GM12878 (cell line): ENCODE data around the gene PSME3IP1. TPM values are rescaled to one million over a fixed set of nuclear protein-coding genes. Genes with fewer than 3 reads are reported as not detected.

ENCODE experiments used
- ATAC-seq: fragments of 200-7000 bp; cut with Tn5 transposase; 3 replicates; pipeline ENCODE4 v1.9.1; 2020; ENCODE audit warnings: mild to moderate bottlenecking, moderate library complexity
- BruUV-seq: library from RNA; stranded (reverse); fragments of 400-500 nt; replicated peaks from 2 replicates; lab custom pipeline; 2021; lab: Mats Ljungman, UMichigan
- CTCF ChIA-PET: fragments of 300-600 bp; sonication (Branson Sonifier 250); formaldehyde crosslinking; extraction: SDS; loops from one replicate; lab custom pipeline; 2021; ENCODE audit warnings: inconsistent platforms; lab: Yijun Ruan, JAX
- POLR2A ChIA-PET: fragments of 350-600 bp; formaldehyde crosslinking; extraction: SDS; loops from one replicate; lab custom pipeline; 2021; ENCODE audit warnings: inconsistent platforms; lab: Charles Lee
- RAD21 ChIA-PET: fragments of 300-600 bp; sonication (Branson Sonifier 250); formaldehyde crosslinking; loops from one replicate; lab custom pipeline; 2023; ENCODE audit warnings: antibody characterized with exemption; ENCODE audit not compliant: unreplicated experiment; lab: Charles Lee
- SMC1A ChIA-PET: fragments of 300-600 bp; sonication (Branson Sonifier 250); formaldehyde crosslinking; loops from one replicate; lab custom pipeline; 2023; ENCODE audit not compliant: unreplicated experiment, uncharacterized antibody; lab: Charles Lee
- DNase-seq: peaks from one replicate; pipeline ENCODE4 v3.0.0-alpha.2; 2011; ENCODE audit warnings: low read depth, low spot score
- FAIRE-seq: peaks from 3 replicates; lab custom pipeline; 2011; peaks lifted over from hg19 to GRCh38; lab: Jason Lieb, UNC
- H2AFZ ChIP-seq: 2 replicates; pipeline ENCODE4 v1.6.0; 2011; ENCODE audit warnings: low read depth, low read length, control low read depth; ENCODE audit not compliant: control insufficient read depth
- H3K27ac ChIP-seq: 2 replicates; pipeline ENCODE4 v1.5.1; 2011; ENCODE audit warnings: control low read depth; ENCODE audit not compliant: control insufficient read depth, insufficient read depth
- H3K27me3 ChIP-seq, 2 experiments: replicated peaks in 1 of 2; 2 replicates each; pipeline versions ENCODE4 v1.6.0 to v1.6.1; 2011; ENCODE audit warnings: low read length in 1 of 2; ENCODE audit not compliant: control insufficient read depth in 2 of 2, insufficient read depth in 2 of 2
- H3K36me3 ChIP-seq, 2 experiments: 2 replicates each; pipeline ENCODE4 v1.5.1; 2011; ENCODE audit warnings: low read length in 1 of 2; ENCODE audit not compliant: control insufficient read depth in 2 of 2, insufficient read depth in 2 of 2
- H3K4me1 ChIP-seq: 2 replicates; pipeline ENCODE4 v1.6.1; 2011; ENCODE audit warnings: mild to moderate bottlenecking, low read length, moderate library complexity, mixed read lengths; ENCODE audit not compliant: control insufficient read depth, insufficient read depth
- H3K4me2 ChIP-seq: 2 replicates; pipeline ENCODE4 v1.6.0; 2011; ENCODE audit warnings: control low read depth; ENCODE audit not compliant: control insufficient read depth, insufficient read depth
- H3K4me3 ChIP-seq: fragments of 200-600 bp; sonication (generic); 2 replicates; pipeline ENCODE4 v1.5.1; 2016
- H3K79me2 ChIP-seq: 2 replicates; pipeline ENCODE4 v1.6.0; 2011; ENCODE audit warnings: low read length; ENCODE audit not compliant: control insufficient read depth, insufficient read depth
- H3K9ac ChIP-seq: 2 replicates; pipeline ENCODE4 v1.8.0; 2011; ENCODE audit warnings: low read length, control low read depth, mixed read lengths; ENCODE audit not compliant: control insufficient read depth, insufficient read depth
- H3K9me3 ChIP-seq: replicated peaks from 3 replicates; pipeline ENCODE4 v1.5.1; 2011; ENCODE audit warnings: mild to moderate bottlenecking, low read length; ENCODE audit not compliant: control insufficient read depth, insufficient read depth
- H4K20me1 ChIP-seq: 2 replicates; pipeline ENCODE4 v1.6.0; 2011; ENCODE audit not compliant: control insufficient read depth, insufficient read depth
- E2F8 ChIP-seq: fragments of 450-650 bp; IDR thresholded peaks from 2 replicates; pipeline ENCODE4 v1.6.1; 2018; ENCODE audit warnings: mild to moderate bottlenecking, low read depth, moderate library complexity; ENCODE audit not compliant: partially characterized antibody
- HDAC2 ChIP-seq: fragments of 200-600 bp; sonication (generic); IDR thresholded peaks from 2 replicates; pipeline ENCODE4 v1.6.1; 2017
- HSF1 ChIP-seq: fragments of 150-350 bp; IDR thresholded peaks from 2 replicates; pipeline ENCODE4 v1.6.1; 2014; ENCODE audit warnings: mild to moderate bottlenecking, low read depth, low read length
- IKZF1 ChIP-seq: fragments of 450-650 bp; conservative IDR thresholded peaks from 2 replicates; pipeline ENCODE4 v1.6.1; 2017; ENCODE audit warnings: antibody characterized with exemption, mild to moderate bottlenecking
- NFIC ChIP-seq: IDR thresholded peaks from 2 replicates; pipeline ENCODE4 v1.6.1; 2012; ENCODE audit warnings: low read depth, mild to moderate bottlenecking, inconsistent platforms, low read length, moderate library complexity
- NFYB ChIP-seq: IDR thresholded peaks from 2 replicates; pipeline ENCODE4 v1.6.1; 2011; ENCODE audit warnings: low read depth, mild to moderate bottlenecking, low read length, improper control_type of control experiment, moderate library complexity; ENCODE audit not compliant: insufficient read depth
- RFX5 ChIP-seq: IDR thresholded peaks from 2 replicates; pipeline ENCODE4 v1.6.1; 2011; ENCODE audit warnings: low read depth, low read length, improper control_type of control experiment
- RUNX3 ChIP-seq: IDR thresholded peaks from 2 replicates; pipeline ENCODE4 v1.6.1; 2012; ENCODE audit warnings: low read length, inconsistent platforms
- SMAD1 ChIP-seq: fragments of 450-650 bp; IDR thresholded peaks from 2 replicates; pipeline ENCODE4 v1.6.1; 2018; ENCODE audit warnings: mild to moderate bottlenecking, low read depth; ENCODE audit not compliant: partially characterized antibody
- SP1 ChIP-seq: IDR thresholded peaks from one replicate; pipeline ENCODE4 v1.6.1; 2011; ENCODE audit warnings: low read depth, low read length
- SREBF2 ChIP-seq: IDR thresholded peaks from 2 replicates; pipeline ENCODE4 v1.6.1; 2012; ENCODE audit warnings: mild to moderate bottlenecking, low read length
- ZBTB11 ChIP-seq: fragments of 450-650 bp; formaldehyde crosslinking; IDR thresholded peaks from 2 replicates; pipeline ENCODE4 v1.5.0; 2022; ENCODE audit warnings: mild to moderate bottlenecking, missing genetic modification characterization
- ZNF384 ChIP-seq: IDR thresholded peaks from 2 replicates; pipeline ENCODE4 v1.6.1; 2012; ENCODE audit warnings: low read depth, mild to moderate bottlenecking, low read length, improper control_type of control experiment, borderline replicate concordance
- in situ Hi-C: fragments of 300-500 bp; cut with MboI; formaldehyde crosslinking; loops from 9 replicates; pipeline ENCODE4 v1.14.3; 2018; ENCODE audit warnings: mixed read lengths
- intact Hi-C: fragments of 100-400 bp; cut with micrococcal nuclease; formaldehyde crosslinking; loops from one replicate; pipeline ENCODE4 v1.14.2; 2022; ENCODE audit not compliant: unreplicated experiment
- polyA plus RNA-seq, 11 experiments: library from polyadenylated mRNA; depleted of rRNA in 4 of 11; unstranded in 6 of 11; stranded (reverse) in 5 of 11; fragments of >200 nt; fragmentation: Nextera tagmentation in 4 of 11; fragmentation: Illumina TruSeq in 1 of 11; extraction: Ambion mirVana in 4 of 11; extraction: Trizol in 1 of 11; gene quantifications; 1 replicate in 1 of 11; 2 replicates in 10 of 11; pipeline versions ENCODE4 v1.2.1 to v1.2.3, GENCODE V29; 2011 to 2016; ENCODE audit warnings: inconsistent platforms in 2 of 11, missing spikeins in 2 of 11, low read depth in 1 of 11
- total RNA-seq, 4 experiments: library from RNA; depleted of rRNA in 3 of 4; stranded (reverse); fragments of >200 nt in 3 of 4; fragmentation: Illumina TruSeq in 1 of 4; extraction: Trizol in 1 of 4; gene quantifications; 2 replicates each; pipeline versions ENCODE4 v1.2.1 to v1.2.3, GENCODE V29; 2013 to 2021

The PSME3IP1 gene
- total and polyA plus RNA-seq, 10 of the 15 experiments (the other 5 are each of a cell fraction or from before 2014, with no cell fraction given), result 67.9 to 174 (median 111) TPM

DNA sequence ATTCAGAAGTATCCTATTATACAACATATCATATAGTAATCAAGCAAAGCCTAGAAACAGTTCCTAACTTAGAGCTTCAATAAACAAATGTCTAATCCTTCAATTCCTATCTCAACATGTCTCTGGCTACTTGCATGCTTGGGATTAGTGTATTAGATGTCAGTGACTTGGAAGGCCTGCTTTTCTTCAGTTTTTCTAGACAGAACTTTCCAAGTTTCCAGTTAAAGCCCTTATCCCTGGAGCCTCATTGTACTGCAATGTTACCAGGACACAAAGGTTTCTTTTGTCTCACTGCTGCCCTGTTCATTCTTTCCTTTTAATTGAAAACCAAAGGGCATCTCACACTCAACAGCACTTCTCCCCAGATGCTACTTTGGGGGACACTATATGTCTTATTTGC lies 16.5 kb downstream of the PSME3IP1 start:
- Histone ChIP-seq H3K9me3 (no peaks in the 10 kb centered on the region), H3K79me2 (no peaks in the 10 kb centered on the region), H3K4me2 (no peak overlapping the region), H3K9ac (no peak overlapping the region), H3K4me1 (peaks cover 19% of the 10 kb centered on the region), H3K27me3 (no peaks in the 10 kb centered on the region), H4K20me1 (no peaks in the 10 kb centered on the region), H3K27ac (no peak overlapping the region), H3K36me3 (peaks cover 6 to 40% of the 10 kb centered on the region in 2 experiments), H3K4me3 (no peak overlapping the region), H2AFZ (no peak overlapping the region)
- ATAC-seq (no peak), FAIRE-seq (no peak), DNase-seq (no peak)
- CTCF ChIA-PET, result interaction anchor here (1.0 to 4.1 kb wide), 6 partner anchors 9 to 597 kb away, joined by 3 to 32 read pairs (median 6); partner anchors contain the start of gene CPNE2
- RAD21 ChIA-PET, result interaction anchor here (0.8 to 1.4 kb wide), 3 partner anchors 77 to 593 kb away, joined by 3 to 6 read pairs (median 3); partner anchors contain the start of gene CPNE2
- BruUV-seq, result no TSS peak
- in situ Hi-C loops (loop anchor here (5.0 kb wide), 1 partner anchor 82 kb away; no protein-coding TSS in a partner anchor), intact Hi-C loops (loop anchor here (2.0 to 5.0 kb wide), 2 partner anchors 42 to 77 kb away; partner anchors contain the start of gene CPNE2)
- SMC1A ChIA-PET, result interaction anchor here (0.7 to 2.2 kb wide), 6 partner anchors 9 to 207 kb away, joined by 3 to 6 read pairs (median 4); partner anchors contain the start of gene CETP
- POLR2A ChIA-PET, result interaction anchor here (1.0 kb wide), 1 partner anchor 84 kb away, joined by 3 read pairs; no protein-coding TSS in a partner anchor
- no peak for TF ChIP-seq RUNX3
- no peak for TF ChIP-seq NFYB
- TF ChIP-seq HSF1, result no peak
- no peak for TF ChIP-seq E2F8
- TF ChIP-seq NFIC, result no peak
- TF ChIP-seq SREBF2, result no peak
- TF ChIP-seq ZBTB11 (CRISPR knock-in tag), result no peak
- TF ChIP-seq RFX5, result no peak
- no peak for TF ChIP-seq IKZF1
- no peak for TF ChIP-seq SP1
- TF ChIP-seq ZNF384, result no peak
- no peak for TF ChIP-seq HDAC2
- no peak for TF ChIP-seq SMAD1
